Effector memory CD8-positive, alpha-beta T cell (primary cell): ENCODE data around the gene PLEKHG3.

Experiments
- ATAC-seq: fragments of 150-1000 bp; cut with Tn5 transposase; replicated peaks from 2 replicates; pipeline ENCODE4 v1.10.0; 2021; ENCODE audit warnings: mild to moderate bottlenecking, moderate library complexity
- DNase-seq, 3 experiments: peaks; one replicate each; pipeline ENCODE4 v3.0.0; 2021
- H3K27ac Mint-ChIP-seq, 2 donors: one replicate each; pipeline ENCODE4 v1.8.0; 2022; ENCODE audit warnings: mild to moderate bottlenecking in 2 of 2, mixed read lengths in 2 of 2, moderate library complexity in 2 of 2
- H3K27me3 Mint-ChIP-seq, 2 donors: one replicate each; pipeline ENCODE4 v1.8.0; 2022; ENCODE audit warnings: mixed read lengths in 2 of 2
- H3K36me3 Mint-ChIP-seq: one replicate; pipeline ENCODE4 v1.8.0; 2022; ENCODE audit warnings: mild to moderate bottlenecking, moderate library complexity, mixed read lengths; ENCODE audit not compliant: insufficient read depth
- H3K4me1 Mint-ChIP-seq, 2 donors: one replicate each; pipeline ENCODE4 v1.8.0; 2022; ENCODE audit warnings: low read depth in 2 of 2, mixed read lengths in 2 of 2
- H3K4me3 Mint-ChIP-seq, 2 donors: one replicate each; pipeline ENCODE4 v1.8.0; 2022; ENCODE audit warnings: mild to moderate bottlenecking in 2 of 2, mixed read lengths in 2 of 2, moderate library complexity in 2 of 2
- H3K9me3 Mint-ChIP-seq, 2 donors: one replicate each; pipeline ENCODE4 v1.8.0; 2022; ENCODE audit warnings: mixed read lengths in 2 of 2

The PLEKHG3 gene

GRCh38 chr14:64763801-64764621, 59.8 kb downstream of the PLEKHG3 start:
- no peaks in the 10 kb centered on the region for H3K9me3 Mint-ChIP-seq
- H3K36me3 Mint-ChIP-seq, result peaks cover 10% of the 10 kb centered on the region
- DNase-seq (no peak), ATAC-seq (no peak)
- H3K4me3 Mint-ChIP-seq, result peak overlapping the region; percentile 54 to 69
- peak overlapping the region in 1 of 2 donors; percentile 51 for H3K27ac Mint-ChIP-seq
- peaks cover 33 to 54% of the 10 kb centered on the region in 2 donors for H3K4me1 Mint-ChIP-seq
- no peaks in the 10 kb centered on the region for H3K27me3 Mint-ChIP-seq

DNA sequence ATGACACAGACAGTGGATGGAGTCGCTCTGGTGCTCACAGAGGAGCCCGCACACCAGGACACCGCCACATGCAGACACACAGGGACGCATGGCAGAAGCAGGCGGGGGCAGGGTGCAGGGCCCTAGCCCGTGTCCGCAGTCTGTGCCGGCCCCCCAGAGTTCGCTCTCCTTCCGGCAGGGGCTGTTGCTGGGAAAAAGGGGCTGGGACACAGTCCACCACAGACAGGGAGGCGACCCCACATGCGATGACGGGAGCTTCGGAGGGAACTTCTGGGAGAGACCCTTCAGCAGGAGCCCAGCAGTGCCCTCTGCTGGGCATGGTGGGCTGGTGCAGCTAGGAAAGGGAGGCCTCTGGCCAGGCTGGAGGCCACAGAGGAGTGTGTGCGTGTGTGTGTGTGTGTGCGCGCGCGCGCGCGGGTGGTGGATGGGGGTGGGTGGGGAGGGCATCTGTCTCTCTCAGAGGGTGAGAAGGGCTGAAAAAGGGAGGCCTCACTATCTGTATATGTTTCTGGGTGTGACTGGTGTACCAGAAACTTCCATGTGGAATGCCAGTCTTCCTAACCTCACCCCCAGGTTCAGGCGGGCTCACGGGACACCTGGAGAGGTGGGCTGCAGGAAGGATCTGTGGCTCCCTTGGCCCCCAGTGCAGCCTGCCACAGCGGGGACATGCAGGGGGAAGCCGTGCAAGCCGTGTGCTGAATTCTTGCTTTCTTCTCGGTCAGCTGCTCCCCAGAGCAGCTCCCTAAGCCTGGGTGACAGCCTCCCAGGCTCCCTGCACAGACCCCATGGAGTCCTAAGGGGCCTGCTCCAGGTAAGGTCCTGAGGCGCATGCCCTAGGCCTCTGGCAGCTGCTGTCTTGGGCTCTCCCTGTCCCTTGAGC, 60.7 kb downstream of the PLEKHG3 start:
- H3K9me3 Mint-ChIP-seq, result no peaks in the 10 kb centered on the region
- H3K27ac Mint-ChIP-seq, result peak overlapping the region in 1 of 2 donors; percentile 51
- H3K4me3 Mint-ChIP-seq, result peak overlapping the region; percentile 54 to 69
- ATAC-seq (peak; percentile 80), DNase-seq (peak; percentile 61 to 65 (median 65))
- H3K27me3 Mint-ChIP-seq, result no peaks in the 10 kb centered on the region
- H3K4me1 Mint-ChIP-seq, result peaks cover 27 to 46% of the 10 kb centered on the region in 2 donors
- peaks cover 10% of the 10 kb centered on the region for H3K36me3 Mint-ChIP-seq

GRCh38 chr14:64765740-64766302, 61.6 kb downstream of the PLEKHG3 start:
- Mint-ChIP-seq H3K9me3 (no peaks in the 10 kb centered on the region), H3K27ac (no peak overlapping the region), H3K4me1 (peaks cover 20 to 39% of the 10 kb centered on the region in 2 donors), H3K27me3 (no peaks in the 10 kb centered on the region), H3K36me3 (peaks cover 5% of the 10 kb centered on the region), H3K4me3 (no peak overlapping the region)
- no peak for DNase-seq
- ATAC-seq, result no peak

- peaks cover 5% of the 10 kb centered on the region for H3K36me3 Mint-ChIP-seq
- no peak overlapping the region for H3K4me3 Mint-ChIP-seq
- H3K27me3 Mint-ChIP-seq, result peaks cover 0 to 6% of the 10 kb centered on the region in 2 donors
- H3K4me1 Mint-ChIP-seq, result peaks cover 19 to 31% of the 10 kb centered on the region in 2 donors
- ATAC-seq (no peak), DNase-seq (no peak)
- no peak overlapping the region for H3K27ac Mint-ChIP-seq
- no peaks in the 10 kb centered on the region for H3K9me3 Mint-ChIP-seq
These were observed 62.4 kb downstream of the PLEKHG3 start for GRCh38 chr14:64766430-64767151.

GRCh38 chr14:64767215-64767964, 63.2 kb downstream of the PLEKHG3 start:
- Mint-ChIP-seq H3K4me1 (peaks cover 14 to 23% of the 10 kb centered on the region in 2 donors), H3K27me3 (peaks cover 0 to 6% of the 10 kb centered on the region in 2 donors), H3K9me3 (no peaks in the 10 kb centered on the region), H3K4me3 (no peak overlapping the region), H3K36me3 (peaks cover 5% of the 10 kb centered on the region), H3K27ac (no peak overlapping the region)
- DNase-seq, result no peak
- ATAC-seq, result no peak

- peaks cover 8 to 16% of the 10 kb centered on the region in 2 donors for H3K4me1 Mint-ChIP-seq
- peaks cover 5% of the 10 kb centered on the region for H3K36me3 Mint-ChIP-seq
- H3K27me3 Mint-ChIP-seq, result peaks cover 0 to 6% of the 10 kb centered on the region in 2 donors
- no peak for ATAC-seq
- no peak overlapping the region for H3K4me3 Mint-ChIP-seq
- no peak overlapping the region for H3K27ac Mint-ChIP-seq
- DNase-seq, result no peak
- no peaks in the 10 kb centered on the region for H3K9me3 Mint-ChIP-seq
These were observed 64.3 kb downstream of the PLEKHG3 start for GRCh38 chr14:64768401-64769095.

DNA sequence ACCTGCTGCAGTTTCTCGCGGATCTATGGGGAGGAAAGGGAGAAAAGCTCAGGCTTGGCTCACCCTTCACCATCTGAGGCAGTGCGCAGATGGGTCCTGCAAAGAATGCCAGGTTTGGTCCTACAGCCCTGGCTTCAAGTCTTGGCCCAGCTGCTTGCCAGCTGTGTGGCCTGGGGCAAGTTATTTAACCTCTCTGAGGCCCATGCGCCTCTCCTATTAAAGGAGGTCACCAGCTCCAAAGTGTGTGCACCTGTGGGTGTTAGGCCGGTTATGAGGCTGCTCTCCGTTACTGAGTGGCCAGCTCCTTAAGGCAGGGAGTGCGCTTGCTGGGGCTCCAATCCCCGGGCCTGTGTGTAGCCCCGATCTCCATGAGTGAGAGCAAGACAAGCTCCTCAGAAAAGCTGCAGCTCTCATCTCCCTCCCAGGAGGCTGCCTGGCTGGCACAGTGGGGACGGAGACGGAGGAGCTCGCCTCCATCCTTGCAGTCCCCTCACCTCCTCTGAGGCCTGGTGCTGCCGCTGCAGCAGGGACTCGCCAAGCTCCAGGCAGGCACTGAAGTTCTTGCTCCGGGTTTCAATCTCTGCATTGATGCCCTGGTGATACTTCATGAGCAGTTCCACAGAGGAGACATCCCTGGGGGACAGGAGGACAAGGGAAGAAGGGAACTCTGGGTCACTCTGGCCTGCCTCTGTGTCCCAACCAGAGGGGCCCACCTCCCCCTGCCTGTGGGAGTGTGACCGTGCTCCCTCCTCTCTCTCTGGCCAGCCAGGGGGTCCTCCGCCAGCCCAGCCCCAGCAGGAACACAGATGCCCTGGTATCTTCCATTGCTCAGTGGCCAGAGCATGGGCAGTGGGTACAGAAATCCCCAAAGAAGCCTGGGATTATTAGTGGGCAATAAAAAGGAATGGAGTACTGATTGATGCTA, 65.1 kb downstream of the PLEKHG3 start:
- Mint-ChIP-seq H3K4me3 (no peak overlapping the region), H3K9me3 (no peaks in the 10 kb centered on the region), H3K27me3 (peaks cover 4 to 6% of the 10 kb centered on the region in 2 donors), H3K4me1 (peaks cover 5 to 10% of the 10 kb centered on the region in 2 donors), H3K36me3 (peaks cover 4% of the 10 kb centered on the region), H3K27ac (no peak overlapping the region)
- no peak for DNase-seq
- no peak for ATAC-seq

DNA sequence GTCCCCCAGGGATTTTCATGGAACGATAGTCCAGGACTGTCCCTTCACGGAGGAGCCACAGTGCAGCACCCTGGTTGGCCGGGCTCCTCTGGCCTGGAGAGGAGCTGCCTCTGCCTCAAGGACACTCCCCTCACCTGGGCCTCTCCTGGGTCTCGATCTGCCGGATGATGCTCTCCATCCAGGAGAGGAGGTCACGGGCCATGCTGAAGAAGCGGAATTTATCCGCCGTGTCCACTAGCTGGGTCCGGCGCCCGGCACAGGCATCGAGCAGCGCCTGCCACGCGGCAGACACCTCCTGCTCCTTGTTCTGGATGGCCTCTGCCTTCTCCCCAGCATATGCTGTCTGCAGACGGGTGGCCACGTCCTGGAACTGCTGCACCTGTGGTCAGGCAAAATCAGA, 66.5 kb downstream of the PLEKHG3 start:
- no peak for ATAC-seq

DNA sequence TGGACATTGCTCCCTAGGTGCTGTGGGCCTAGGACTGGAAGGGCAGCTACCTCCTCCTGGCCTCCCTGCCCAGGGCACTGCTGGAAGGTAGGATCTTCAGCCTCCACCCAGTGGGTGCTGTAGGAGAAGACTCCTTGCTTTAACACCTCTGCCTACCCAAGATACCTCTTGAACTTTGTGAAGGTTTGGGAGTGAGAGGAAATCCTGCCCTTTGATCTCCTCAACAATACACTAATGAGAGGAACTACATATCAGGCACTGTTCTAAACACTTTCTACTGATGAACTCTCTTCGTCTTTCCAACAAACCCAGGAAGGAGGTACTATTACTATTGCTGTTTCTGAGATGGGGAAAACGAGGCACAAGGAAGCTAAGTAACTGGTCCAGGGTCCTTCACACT, 66.9 kb downstream of the PLEKHG3 start:
- Mint-ChIP-seq H3K36me3 (no peaks in the 10 kb centered on the region), H3K4me3 (no peak overlapping the region), H3K27me3 (peaks cover 6 to 22% of the 10 kb centered on the region in 2 donors), H3K4me1 (peaks cover 0 to 5% of the 10 kb centered on the region in 2 donors), H3K9me3 (no peaks in the 10 kb centered on the region), H3K27ac (no peak overlapping the region)
- DNase-seq (no peak), ATAC-seq (no peak)

More for the DNA sequence above, 66.5 kb downstream of the PLEKHG3 start:
- DNase-seq, result no peak
- H3K4me3 Mint-ChIP-seq, result no peak overlapping the region
- no peaks in the 10 kb centered on the region for H3K9me3 Mint-ChIP-seq
- no peaks in the 10 kb centered on the region for H3K36me3 Mint-ChIP-seq
- H3K27me3 Mint-ChIP-seq, result peaks cover 6 to 18% of the 10 kb centered on the region in 2 donors
- no peak overlapping the region for H3K27ac Mint-ChIP-seq
- H3K4me1 Mint-ChIP-seq, result peaks cover under 1 to 5% of the 10 kb centered on the region in 2 donors

DNA sequence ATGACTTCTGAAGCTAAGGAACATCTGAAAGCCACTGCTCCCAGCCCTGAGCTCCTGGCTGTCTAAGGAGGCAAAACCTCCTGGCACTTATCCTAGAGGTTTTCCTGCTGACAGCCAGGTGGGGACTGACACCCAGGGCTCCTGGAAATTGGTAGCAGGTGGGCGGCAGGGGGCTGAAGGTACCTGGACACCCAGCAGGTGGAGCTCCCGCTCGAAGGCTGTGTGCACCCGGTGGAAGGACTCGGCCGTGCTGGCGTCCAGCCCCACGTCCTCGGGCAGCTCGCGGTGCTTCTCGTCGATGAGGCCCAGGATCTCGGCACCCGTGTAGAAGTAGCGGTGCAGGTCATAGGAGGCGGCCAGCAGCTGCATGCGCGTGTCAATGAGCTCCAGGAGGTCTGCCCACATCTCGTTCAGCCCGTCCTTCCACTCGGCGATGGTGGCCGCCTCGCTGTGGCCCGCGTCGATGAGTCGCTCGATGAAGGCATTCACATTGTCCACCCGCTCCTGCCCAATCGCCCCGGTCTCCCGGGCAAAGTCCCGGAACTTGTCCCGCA, 68.2 kb downstream of the PLEKHG3 start:
- DNase-seq, result no peak
- no peak for ATAC-seq

DNA sequence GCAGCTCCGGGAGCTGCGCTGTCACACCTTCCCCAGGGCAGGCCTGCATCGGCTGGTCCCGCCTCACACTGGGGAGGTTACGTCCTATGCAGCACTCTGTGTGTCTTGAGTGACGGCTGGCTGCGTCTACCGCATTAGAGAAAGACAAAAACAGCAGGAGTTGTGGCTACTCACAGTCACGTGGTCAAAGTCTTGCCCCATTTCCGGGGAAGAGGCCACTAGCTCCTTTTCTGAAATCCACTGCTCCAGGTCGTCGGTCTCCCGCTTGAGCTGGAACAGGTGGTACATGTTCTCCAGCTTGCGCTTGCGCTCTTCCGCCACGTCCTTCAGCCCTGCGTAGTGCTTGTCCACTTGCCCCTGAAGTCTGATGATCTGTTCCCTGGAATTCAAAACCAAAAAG, 68.8 kb downstream of the PLEKHG3 start:
- no peaks in the 10 kb centered on the region for H3K36me3 Mint-ChIP-seq
- peaks cover 6 to 25% of the 10 kb centered on the region in 2 donors for H3K27me3 Mint-ChIP-seq
- no peaks in the 10 kb centered on the region for H3K9me3 Mint-ChIP-seq
- peaks cover 0 to 5% of the 10 kb centered on the region in 2 donors for H3K4me1 Mint-ChIP-seq
- no peak for ATAC-seq
- no peak overlapping the region for H3K4me3 Mint-ChIP-seq
- no peak for DNase-seq
- no peak overlapping the region for H3K27ac Mint-ChIP-seq

More for the DNA sequence above, 68.2 kb downstream of the PLEKHG3 start:
- Mint-ChIP-seq H3K4me1 (peaks cover 0 to 5% of the 10 kb centered on the region in 2 donors), H3K36me3 (no peaks in the 10 kb centered on the region), H3K9me3 (no peaks in the 10 kb centered on the region), H3K27ac (no peak overlapping the region), H3K27me3 (peaks cover 6 to 25% of the 10 kb centered on the region in 2 donors), H3K4me3 (no peak overlapping the region)
